Stimulated activated CD4-positive, alpha-beta T cell treated with anti-CD3 and anti-CD28 coated beads, Interleukin-15, amount 100 ng/mL, for 1 hour (primary cell): ENCODE measurements around the gene CD93.

Experiments
- DNase-seq, 2 donors: peaks; one replicate each; pipeline ENCODE4 v3.0.0-alpha.2; 2020; ENCODE audit warnings: low read depth in 1 of 2, low spot score in 1 of 2

The CD93 gene

GRCh38 chr20:23100720-23101107 lies 14.6 kb upstream of the CD93 start:
- no peak for DNase-seq

GRCh38 chr20:23099791-23100719 lies 13.9 kb upstream of the CD93 start:
- no peak for DNase-seq

GRCh38 chr20:23097636-23098580 lies 11.8 kb upstream of the CD93 start:
- no peak for DNase-seq

- no peak for DNase-seq
Observed at GRCh38 chr20:23096986-23097520, 10.9 kb upstream of the CD93 start.

GRCh38 chr20:23096097-23096496 lies 10.0 kb upstream of the CD93 start:
- DNase-seq, result no peak

GRCh38 chr20:23095499-23095898 lies 9.4 kb upstream of the CD93 start:
- no peak for DNase-seq

GRCh38 chr20:23094927-23095326 lies 8.8 kb upstream of the CD93 start:
- no peak for DNase-seq

GRCh38 chr20:23094213-23094896 lies 8.2 kb upstream of the CD93 start:
- DNase-seq, result no peak

- no peak for DNase-seq
Observed at GRCh38 chr20:23093613-23094012, 7.5 kb upstream of the CD93 start.

- DNase-seq, result no peak
Observed at GRCh38 chr20:23092861-23093495, 6.9 kb upstream of the CD93 start.

GRCh38 chr20:23092384-23092756 lies 6.2 kb upstream of the CD93 start:
- DNase-seq, result no peak

GRCh38 chr20:23091721-23092383 lies 5.7 kb upstream of the CD93 start:
- DNase-seq, result no peak

- DNase-seq, result no peak
Observed at GRCh38 chr20:23090878-23091277, 4.8 kb upstream of the CD93 start.

- DNase-seq, result no peak
Observed at GRCh38 chr20:23090147-23090546, 4.0 kb upstream of the CD93 start.

- DNase-seq, result no peak
Observed at GRCh38 chr20:23088866-23089265, 2.7 kb upstream of the CD93 start.

- DNase-seq, result no peak
Observed at GRCh38 chr20:23087587-23088251, 1.6 kb upstream of the CD93 start.

GRCh38 chr20:23086931-23087411 lies 847 bp upstream of the CD93 start:
- DNase-seq, result no peak

- DNase-seq, result no peak
Observed at GRCh38 chr20:23085436-23086055, 578 bp downstream of the CD93 start.

GRCh38 chr20:23084845-23085365 lies 1.2 kb downstream of the CD93 start:
- DNase-seq, result no peak
